ENCODE data around the gene TEX48.

The TEX48 gene

DNA sequence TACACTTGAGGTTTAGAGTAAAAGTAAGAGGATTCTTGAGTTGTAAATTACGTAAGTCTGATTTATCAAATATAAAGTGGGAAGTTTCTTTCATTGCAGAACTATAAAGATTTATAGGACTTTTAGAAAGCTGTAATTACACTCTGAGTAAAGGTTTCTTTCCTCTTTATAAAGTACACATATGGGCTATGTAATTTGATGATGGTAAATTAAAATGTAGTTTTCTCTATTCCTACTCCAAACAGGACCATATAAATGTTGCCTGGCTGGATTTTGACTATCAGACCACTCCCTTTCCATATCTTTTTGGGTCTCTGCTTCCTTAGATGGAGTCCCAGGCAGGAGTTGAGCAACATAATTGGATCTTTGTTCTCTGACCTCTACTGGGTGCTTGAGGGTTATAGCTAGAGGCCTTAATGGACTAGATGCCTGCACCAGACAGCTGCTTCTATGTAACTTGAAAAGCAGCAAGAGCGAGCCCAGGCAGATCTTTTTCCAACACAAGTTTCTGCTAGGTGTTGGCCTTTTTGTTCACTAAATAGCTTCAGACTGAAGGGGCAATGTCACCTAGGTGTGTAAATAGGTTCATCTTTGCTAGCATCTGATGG lies 11.4 kb upstream of the TEX48 start:
- no peak for DNase-seq (ENCODE audit: extremely low spot score)
- TF ChIP-seq FOXA1 (IDR thresholded peaks at IDR 0.05): no peak
- TF ChIP-seq, protein P1, sequence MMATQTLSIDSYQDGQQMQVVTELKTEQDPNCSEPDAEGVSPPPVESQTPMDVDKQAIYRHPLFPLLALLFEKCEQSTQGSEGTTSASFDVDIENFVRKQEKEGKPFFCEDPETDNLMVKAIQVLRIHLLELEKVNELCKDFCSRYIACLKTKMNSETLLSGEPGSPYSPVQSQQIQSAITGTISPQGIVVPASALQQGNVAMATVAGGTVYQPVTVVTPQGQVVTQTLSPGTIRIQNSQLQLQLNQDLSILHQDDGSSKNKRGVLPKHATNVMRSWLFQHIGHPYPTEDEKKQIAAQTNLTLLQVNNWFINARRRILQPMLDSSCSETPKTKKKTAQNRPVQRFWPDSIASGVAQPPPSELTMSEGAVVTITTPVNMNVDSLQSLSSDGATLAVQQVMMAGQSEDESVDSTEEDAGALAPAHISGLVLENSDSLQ (IDR thresholded peaks at IDR 0.05): no peak
- TF ChIP-seq CTBP1 (IDR thresholded peaks at IDR 0.05; ENCODE audit: borderline replicate concordance): no peak
- no peak for TF ChIP-seq NFRKB (IDR thresholded peaks at IDR 0.05)
- TF ChIP-seq HDGF (IDR thresholded peaks at IDR 0.05; ENCODE audit: borderline replicate concordance): no peak
- TF ChIP-seq ZNF384 (IDR thresholded peaks at IDR 0.05): no peak
- no peak for TF ChIP-seq BHLHE40 (IDR thresholded peaks at IDR 0.05; ENCODE audit: borderline replicate concordance)
- TF ChIP-seq TARDBP (IDR thresholded peaks at IDR 0.05): no peak
- TF ChIP-seq L3MBTL2 (conservative IDR thresholded peaks at IDR 0.05): no peak
- ChIA-PET CTCF (interaction anchor here (1.3 kb wide), 1 partner anchor 12 kb away, joined by 4 read pairs; no protein-coding TSS in a partner anchor), POLR2A (no interaction called here)

DNA sequence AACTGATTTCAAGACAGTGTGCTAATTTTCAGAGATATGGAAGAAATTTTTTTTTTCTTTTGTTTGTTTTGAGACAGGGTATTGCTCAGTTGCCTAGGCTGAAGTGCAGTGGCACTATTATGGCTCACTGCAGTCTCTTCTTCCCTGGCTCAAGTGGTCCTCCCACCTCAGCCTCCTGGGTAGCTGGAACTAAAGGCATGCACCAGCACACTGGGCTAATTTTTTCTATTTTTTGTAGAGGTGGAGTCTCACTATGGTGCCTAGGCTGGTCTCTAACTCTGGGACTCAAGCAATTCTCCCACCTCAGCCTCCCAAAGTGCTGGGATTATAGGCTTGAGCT lies 9.9 kb upstream of the TEX48 start:
- TF ChIP-seq, protein P1 (IDR thresholded peaks at IDR 0.05): no peak
- TF ChIP-seq SUZ12 (IDR thresholded peaks at IDR 0.05): no peak
- no peak for TF ChIP-seq NFRKB (IDR thresholded peaks at IDR 0.05)
- TF ChIP-seq ZNF384 (IDR thresholded peaks at IDR 0.05): no peak
- TF ChIP-seq FOXK2 (IDR thresholded peaks at IDR 0.05): no peak
- no peak for TF ChIP-seq BHLHE40 (IDR thresholded peaks at IDR 0.05; ENCODE audit: borderline replicate concordance)
- no peak for TF ChIP-seq FOXA1 (IDR thresholded peaks at IDR 0.05)
- no peak for TF ChIP-seq SP1 (IDR thresholded peaks at IDR 0.05)
- no peak for TF ChIP-seq FOXM1 (IDR thresholded peaks at IDR 0.05; ENCODE audit: borderline replicate concordance)
- no peak for TF ChIP-seq HDGF (IDR thresholded peaks at IDR 0.05; ENCODE audit: borderline replicate concordance)
- no peak for DNase-seq (ENCODE audit: extremely low spot score)
- ChIA-PET CTCF (interaction anchor here (1.3 kb wide), 1 partner anchor 11 kb away, joined by 4 read pairs; no protein-coding TSS in a partner anchor), POLR2A (interaction anchor here (1.0 kb wide), 1 partner anchor 15 kb away, joined by 4 read pairs; no protein-coding TSS in a partner anchor)

DNA sequence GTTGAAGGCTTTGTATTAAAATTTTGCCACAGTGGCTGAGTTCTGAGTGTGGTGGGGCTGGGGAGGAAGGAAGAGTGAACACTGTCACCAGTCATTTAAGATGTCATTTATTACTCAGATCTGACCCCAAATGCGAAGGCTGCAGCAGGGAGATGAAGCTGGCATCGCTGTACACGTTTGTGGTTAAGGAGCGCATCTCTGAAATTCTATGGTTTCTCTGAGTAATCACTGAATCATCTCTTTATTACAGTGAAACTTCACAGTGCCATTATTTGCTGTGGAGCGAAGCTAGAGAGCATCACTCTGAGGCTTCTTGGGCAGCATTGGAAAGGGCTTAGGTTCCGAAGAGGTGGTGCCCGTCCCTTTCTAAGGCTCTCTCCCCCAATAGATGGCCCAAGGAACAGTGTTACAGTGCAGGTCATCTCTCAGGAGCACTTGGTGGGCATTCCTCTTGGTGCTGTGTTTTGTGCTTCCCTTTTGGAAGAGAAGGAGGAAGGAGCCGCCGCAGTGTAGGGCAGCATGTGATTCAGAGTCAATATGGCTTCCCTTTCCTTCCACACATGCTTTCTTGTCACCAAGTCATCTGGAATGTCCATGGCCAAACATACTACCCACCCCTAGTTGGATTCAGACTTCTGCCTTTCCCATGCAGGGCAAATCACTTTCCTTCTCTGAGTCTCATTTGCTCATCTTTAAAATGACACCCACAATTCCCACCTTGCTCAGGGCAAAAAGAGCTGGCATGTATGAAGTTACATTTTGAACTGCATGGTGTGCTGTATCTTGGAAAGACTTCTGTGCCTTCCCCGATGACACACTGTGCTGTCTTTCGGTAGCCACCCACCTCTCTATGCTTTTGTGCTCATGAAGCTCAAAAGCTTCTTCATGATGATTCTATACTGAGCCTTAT lies 9.3 kb upstream of the TEX48 start:
- POLR2A ChIA-PET: interaction anchor here (1.0 kb wide), 1 partner anchor 15 kb away, joined by 4 read pairs; no protein-coding TSS in a partner anchor
- no peak for TF ChIP-seq TARDBP (IDR thresholded peaks at IDR 0.05)
- no peak for TF ChIP-seq HDGF (IDR thresholded peaks at IDR 0.05; ENCODE audit: borderline replicate concordance)
- TF ChIP-seq ELF4 (IDR thresholded peaks at IDR 0.05): no peak
- TF ChIP-seq FOXM1 (IDR thresholded peaks at IDR 0.05; ENCODE audit: borderline replicate concordance): no peak
- TF ChIP-seq SP1 (IDR thresholded peaks at IDR 0.05): no peak
- TF ChIP-seq ZNF384 (IDR thresholded peaks at IDR 0.05): no peak
- TF ChIP-seq, protein P1 (IDR thresholded peaks at IDR 0.05): no peak
- TF ChIP-seq SUZ12 (IDR thresholded peaks at IDR 0.05): no peak
- TF ChIP-seq CTBP1 (IDR thresholded peaks at IDR 0.05; ENCODE audit: borderline replicate concordance): no peak
- no peak for TF ChIP-seq LEF1 (IDR thresholded peaks at IDR 0.05; ENCODE audit: borderline replicate concordance)
- TF ChIP-seq L3MBTL2 (conservative IDR thresholded peaks at IDR 0.05): no peak
- no peak for TF ChIP-seq NFRKB (IDR thresholded peaks at IDR 0.05)
- TF ChIP-seq FOXA1 (IDR thresholded peaks at IDR 0.05): no peak
- no peak for TF ChIP-seq BHLHE40 (IDR thresholded peaks at IDR 0.05; ENCODE audit: borderline replicate concordance)
- DNase-seq (ENCODE audit: extremely low spot score): no peak
- CTCF ChIA-PET: interaction anchor here (0.8 kb wide), 1 partner anchor 216 kb away, joined by 3 read pairs; no protein-coding TSS in a partner anchor

DNA sequence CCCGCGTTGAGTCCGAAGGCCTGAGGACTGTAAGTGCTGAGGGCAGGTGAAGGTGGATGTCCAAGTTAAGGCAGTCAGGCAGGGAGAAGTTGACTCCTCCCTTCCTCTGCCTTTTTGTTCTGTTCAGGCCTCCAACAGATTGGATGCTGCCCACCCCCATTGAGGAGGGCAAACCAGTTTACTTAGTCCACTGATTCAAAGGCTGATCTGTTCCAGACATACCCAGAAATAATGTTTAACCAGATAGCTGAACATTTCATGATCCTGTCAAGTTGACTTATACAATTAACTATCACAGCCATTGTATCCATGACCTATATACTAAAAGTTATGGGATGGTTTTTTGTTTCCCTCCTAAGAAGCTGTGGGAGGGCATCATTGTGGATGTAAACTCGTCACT lies 8.3 kb upstream of the TEX48 start:
- CTCF ChIA-PET: interaction anchor here (0.8 to 1.2 kb wide), 2 partner anchors 9 to 217 kb away, joined by 3 read pairs; no protein-coding TSS in a partner anchor
- TF ChIP-seq ARNT (IDR thresholded peaks at IDR 0.05) (no peak), TARDBP (IDR thresholded peaks at IDR 0.05) (no peak), ZNF384 (IDR thresholded peaks at IDR 0.05) (no peak), SUZ12 (IDR thresholded peaks at IDR 0.05) (no peak), L3MBTL2 (conservative IDR thresholded peaks at IDR 0.05) (no peak), BHLHE40 (IDR thresholded peaks at IDR 0.05; ENCODE audit: borderline replicate concordance) (no peak), SP1 (IDR thresholded peaks at IDR 0.05) (no peak), FOXM1 (IDR thresholded peaks at IDR 0.05; ENCODE audit: borderline replicate concordance) (no peak), FOXA1 (IDR thresholded peaks at IDR 0.05) (no peak)
- POLR2A ChIA-PET: no interaction called here

DNA sequence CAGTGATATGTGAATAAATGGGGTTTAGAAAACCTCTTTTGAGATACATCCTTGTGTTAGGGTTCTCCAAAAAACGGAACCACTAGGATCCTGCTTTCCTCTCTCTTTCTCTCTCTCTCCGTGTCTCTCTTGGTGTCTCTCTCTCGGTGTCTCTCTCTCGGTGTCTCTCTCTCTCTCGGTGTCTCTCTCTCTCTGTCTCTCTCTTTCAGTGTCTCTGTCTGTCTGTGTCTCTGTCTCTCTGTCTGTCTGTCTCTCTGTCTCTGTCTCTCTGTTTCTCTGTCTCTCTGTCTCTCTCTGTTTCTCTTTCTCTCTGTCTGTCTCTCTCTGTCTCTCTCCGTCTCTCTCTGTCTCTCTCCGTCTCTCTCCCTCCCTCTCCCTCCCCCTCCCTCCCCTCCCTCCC lies 7.8 kb upstream of the TEX48 start:
- ChIA-PET CTCF (interaction anchor here (1.2 kb wide), 1 partner anchor 9 kb away, joined by 3 read pairs; no protein-coding TSS in a partner anchor), POLR2A (no interaction called here)
- no peak for DNase-seq (ENCODE audit: extremely low spot score)
- no peak for TF ChIP-seq L3MBTL2 (conservative IDR thresholded peaks at IDR 0.05)
- TF ChIP-seq ZNF384 (IDR thresholded peaks at IDR 0.05): no peak

More for the DNA sequence above, 8.3 kb upstream of the TEX48 start:
- DNase-seq (ENCODE audit: extremely low spot score): no peak

Data from HEK293T (cell line).